Karpas-422 (cell line): Measurements from ENCODE around the gene ZNF445. TPM values are rescaled to one million over a fixed set of nuclear protein-coding genes. Genes with fewer than 3 reads are reported as not detected.
"Not testable (repeated sequence)": the region's sequence is repeated elsewhere in the genome, so short reads cannot be mapped to it uniquely, and the experiment has no call there.

Source experiments
- DNase-seq: peaks from one replicate; pipeline ENCODE4 v3.0.0-alpha.2; 2015
- H2AFZ ChIP-seq: fragments of 200-600 bp; sonication (generic); 2 replicates; pipeline ENCODE4 v1.6.1; 2014; ENCODE audit warnings: antibody characterized with exemption, low read length, mixed read lengths
- H3K27ac ChIP-seq: fragments of 200-600 bp; sonication (generic); 2 replicates; pipeline ENCODE4 v1.5.1; 2014; ENCODE audit warnings: mild to moderate bottlenecking, low read length, moderate library complexity
- H3K27me3 ChIP-seq: fragments of 200-600 bp; sonication (generic); 2 replicates; pipeline ENCODE4 v1.6.1; 2014; ENCODE audit warnings: low read length, mixed read lengths
- H3K36me3 ChIP-seq: fragments of 200-600 bp; sonication (generic); 2 replicates; pipeline ENCODE4 v1.6.1; 2014; ENCODE audit warnings: low read length, mixed read lengths; ENCODE audit not compliant: insufficient read depth
- H3K4me1 ChIP-seq: fragments of 200-600 bp; sonication (generic); 2 replicates; pipeline ENCODE4 v1.6.1; 2014; ENCODE audit warnings: mild to moderate bottlenecking, low read length, mixed read lengths
- H3K4me2 ChIP-seq: fragments of 200-600 bp; sonication (generic); 2 replicates; pipeline ENCODE4 v1.6.1; 2014; ENCODE audit warnings: low read length, low read depth, mild to moderate bottlenecking; ENCODE audit not compliant: poor library complexity, severe bottlenecking
- H3K4me3 ChIP-seq: fragments of 200-600 bp; sonication (generic); 2 replicates; pipeline ENCODE4 v1.5.1; 2014; ENCODE audit warnings: mild to moderate bottlenecking, antibody characterized with exemption, low read length, mixed read lengths
- H3K79me2 ChIP-seq: fragments of 200-600 bp; sonication (generic); 2 replicates; pipeline ENCODE4 v1.6.1; 2014; ENCODE audit warnings: mild to moderate bottlenecking, low read length, mixed read lengths
- H3K9ac ChIP-seq: fragments of 200-600 bp; sonication (generic); 2 replicates; pipeline ENCODE4 v1.6.0; 2014; ENCODE audit warnings: low read length
- H3K9me2 ChIP-seq: fragments of 200-600 bp; sonication (generic), shearing (Covaris generic); replicated peaks from 2 replicates; pipeline ENCODE4 v1.6.0; 2014; ENCODE audit warnings: mild to moderate bottlenecking, low read length, moderate library complexity; ENCODE audit not compliant: insufficient read depth
- H3K9me3 ChIP-seq: fragments of 300-700, 200-600 bp; sonication (generic); 2 replicates; pipeline ENCODE4 v1.6.1; 2014; ENCODE audit warnings: low read length, mixed read lengths
- H4K20me1 ChIP-seq: fragments of 200-600 bp; sonication (generic); 2 replicates; pipeline ENCODE4 v1.6.1; 2014; ENCODE audit warnings: mild to moderate bottlenecking, antibody characterized with exemption, low read length, low read depth; ENCODE audit not compliant: insufficient read depth
- total RNA-seq: library from RNA; depleted of rRNA; stranded (reverse); fragments of >200 nt; shearing (Covaris generic); gene quantifications from 2 replicates; pipeline ENCODE4 v1.2.3, GENCODE V29; 2014; ENCODE audit warnings: low replicate concordance

ZNF445 gene
- total RNA-seq, 1 experiment from 2014 or later: 9.8 TPM

- no peaks in the 10 kb centered on the region for H3K27me3 ChIP-seq
- no peaks in the 10 kb centered on the region for H3K36me3 ChIP-seq
- H3K9ac ChIP-seq: no peak overlapping the region
Measured at GRCh38 chr3:44400771-44401170, 76.7 kb downstream of the ZNF445 start.

GRCh38 chr3:44398853-44399252 lies 78.6 kb downstream of the ZNF445 start:
- Histone ChIP-seq H3K9ac (no peak overlapping the region), H3K27me3 (no peaks in the 10 kb centered on the region), H3K4me3 (no peak overlapping the region), H2AFZ (no peak overlapping the region), H3K27ac (no peak overlapping the region), H3K4me2 (no peak overlapping the region), H3K9me2 (no peaks in the 10 kb centered on the region), H4K20me1 (no peaks in the 10 kb centered on the region), H3K79me2 (no peaks in the 10 kb centered on the region), H3K4me1 (no peaks in the 10 kb centered on the region), H3K36me3 (no peaks in the 10 kb centered on the region), H3K9me3 (no peaks in the 10 kb centered on the region)
- DNase-seq: no peak

More at GRCh38 chr3:44400771-44401170, 76.7 kb downstream of the ZNF445 start:
- no peak overlapping the region for H3K4me3 ChIP-seq
- H3K79me2 ChIP-seq: no peaks in the 10 kb centered on the region
- no peaks in the 10 kb centered on the region for H3K9me2 ChIP-seq
- H3K27ac ChIP-seq: no peak overlapping the region
- no peaks in the 10 kb centered on the region for H3K4me1 ChIP-seq
- no peaks in the 10 kb centered on the region for H3K9me3 ChIP-seq
- no peak for DNase-seq
- no peaks in the 10 kb centered on the region for H4K20me1 ChIP-seq
- H3K4me2 ChIP-seq: no peak overlapping the region
- no peak overlapping the region for H2AFZ ChIP-seq

- not testable (repeated sequence) for H2AFZ ChIP-seq, DNase-seq, H3K4me3 ChIP-seq, H3K79me2 ChIP-seq, H3K4me2 ChIP-seq, H4K20me1 ChIP-seq, H3K9me2 ChIP-seq, H3K4me1 ChIP-seq, H3K9me3 ChIP-seq, H3K36me3 ChIP-seq, H3K27ac ChIP-seq, H3K27me3 ChIP-seq, H3K9ac ChIP-seq
Measured at GRCh38 chr3:44398271-44398670, 79.2 kb downstream of the ZNF445 start.

- no peak for DNase-seq
- Histone ChIP-seq H3K9me2 (no peaks in the 10 kb centered on the region), H3K27ac (no peak overlapping the region), H3K36me3 (no peaks in the 10 kb centered on the region), H3K4me3 (no peak overlapping the region), H3K79me2 (no peaks in the 10 kb centered on the region), H3K9me3 (peaks cover 4% of the 10 kb centered on the region; the same call in 1 of the 2 replicates), H4K20me1 (no peaks in the 10 kb centered on the region), H2AFZ (no peak overlapping the region), H3K9ac (no peak overlapping the region), H3K27me3 (no peaks in the 10 kb centered on the region), H3K4me2 (no peak overlapping the region), H3K4me1 (no peaks in the 10 kb centered on the region)
Measured at GRCh38 chr3:44396200-44397171, 81.0 kb downstream of the ZNF445 start.

GRCh38 chr3:44395714-44396113 lies 81.8 kb downstream of the ZNF445 start:
- Histone ChIP-seq H3K36me3 (no peaks in the 10 kb centered on the region), H3K4me3 (no peak overlapping the region), H3K79me2 (no peaks in the 10 kb centered on the region), H3K9ac (no peak overlapping the region), H3K9me3 (peaks cover 4% of the 10 kb centered on the region; the same call in 1 of the 2 replicates), H3K4me1 (no peaks in the 10 kb centered on the region), H3K4me2 (no peak overlapping the region), H3K9me2 (no peaks in the 10 kb centered on the region), H3K27ac (no peak overlapping the region), H2AFZ (no peak overlapping the region), H4K20me1 (no peaks in the 10 kb centered on the region), H3K27me3 (no peaks in the 10 kb centered on the region)
- no peak for DNase-seq

- H3K27me3 ChIP-seq: no peaks in the 10 kb centered on the region
- H3K4me1 ChIP-seq: no peaks in the 10 kb centered on the region
- no peak overlapping the region for H2AFZ ChIP-seq
- peaks cover 4% of the 10 kb centered on the region; the same call in 1 of the 2 replicates for H3K9me3 ChIP-seq
- H3K36me3 ChIP-seq: no peaks in the 10 kb centered on the region
- H3K9me2 ChIP-seq: no peaks in the 10 kb centered on the region
- no peaks in the 10 kb centered on the region for H3K79me2 ChIP-seq
- no peak overlapping the region for H3K4me3 ChIP-seq
- no peaks in the 10 kb centered on the region for H4K20me1 ChIP-seq
- H3K9ac ChIP-seq: no peak overlapping the region
- H3K4me2 ChIP-seq: no peak overlapping the region
- H3K27ac ChIP-seq: no peak overlapping the region
- DNase-seq: no peak
Measured at GRCh38 chr3:44392489-44392888, 85.0 kb downstream of the ZNF445 start.

GRCh38 chr3:44387404-44387803 lies 90.1 kb downstream of the ZNF445 start:
- H3K27me3 ChIP-seq: no peaks in the 10 kb centered on the region

More at GRCh38 chr3:44387404-44387803, 90.1 kb downstream of the ZNF445 start:
- Histone ChIP-seq H3K79me2 (no peaks in the 10 kb centered on the region), H2AFZ (no peak overlapping the region), H3K27ac (no peak overlapping the region), H3K36me3 (no peaks in the 10 kb centered on the region; the same call in 1 of the 2 replicates), H4K20me1 (no peaks in the 10 kb centered on the region), H3K9ac (no peak overlapping the region), H3K4me2 (no peak overlapping the region), H3K4me3 (no peak overlapping the region), H3K9me2 (no peaks in the 10 kb centered on the region), H3K4me1 (no peaks in the 10 kb centered on the region), H3K9me3 (peaks cover 5% of the 10 kb centered on the region; the same call in 1 of the 2 replicates)
- DNase-seq: no peak
